Lung (tissue), 12 donors: Measurements from ENCODE around the gene TBC1D22A. TPM values are rescaled to one million over a fixed set of nuclear protein-coding genes. Genes with fewer than 3 reads are reported as not detected.

Experiments used
- ATAC-seq: fragments of 200-7000 bp; cut with Tn5 transposase; one replicate; pipeline ENCODE4 v1.9.1; 2020; ENCODE audit warnings: moderate number of reproducible peaks; ENCODE audit not compliant: insufficient read depth, low FRiP score
- DNase-seq, 3 donors: peaks; one replicate each; pipeline ENCODE4 v3.0.0-alpha.2; 2013 to 2017
- H3K27ac ChIP-seq, 2 donors: one replicate each; pipeline ENCODE4 v1.5.1; 2013; ENCODE audit warnings: mild to moderate bottlenecking in 2 of 2, moderate library complexity in 2 of 2, control low read depth in 1 of 2, inconsistent platforms in 1 of 2, low read depth in 1 of 2, low read length in 1 of 2
- H3K27me3 ChIP-seq, 3 donors: one replicate each; pipeline ENCODE4 v1.5.1; 2013; ENCODE audit warnings: low read length in 2 of 3; ENCODE audit not compliant: control insufficient read depth in 3 of 3, insufficient read depth in 3 of 3
- H3K36me3 ChIP-seq, 4 donors: one replicate each; pipeline ENCODE4 v1.5.1; 2013; ENCODE audit warnings: low read length in 4 of 4, mild to moderate bottlenecking in 1 of 4, moderate library complexity in 1 of 4; ENCODE audit not compliant: control insufficient read depth in 4 of 4, insufficient read depth in 4 of 4
- H3K4me1 ChIP-seq, 5 donors: one replicate each; pipeline ENCODE4 v1.5.1; 2013; ENCODE audit warnings: low read length in 5 of 5, mild to moderate bottlenecking in 2 of 5, moderate library complexity in 1 of 5; ENCODE audit not compliant: control insufficient read depth in 5 of 5, insufficient read depth in 5 of 5
- H3K4me3 ChIP-seq: one replicate; pipeline ENCODE4 v1.5.1; 2013; ENCODE audit warnings: mild to moderate bottlenecking, control low read depth, moderate library complexity
- H3K9ac ChIP-seq, 2 donors: one replicate each; pipeline ENCODE4 v1.5.1; 2013; ENCODE audit warnings: low read length in 2 of 2, control low read depth in 1 of 2; ENCODE audit not compliant: insufficient read depth in 1 of 2
- H3K9me3 ChIP-seq, 4 donors: one replicate each; pipeline ENCODE4 v1.5.1; 2013; ENCODE audit warnings: low read length in 3 of 4, mild to moderate bottlenecking in 1 of 4, moderate library complexity in 1 of 4; ENCODE audit not compliant: control insufficient read depth in 4 of 4, insufficient read depth in 3 of 4
- WGBS, 2 donors: extraction: QIAGEN DNeasy Blood & Tissue Kit; methylation state at CpG; one replicate each; pipeline ENCODE4 v1.1.7; 2013; 5-methylcytosine and 5-hydroxymethylcytosine counted together
- polyA plus RNA-seq, 2 donors: library from polyadenylated mRNA; stranded (reverse); fragments of 200-250 nt; gene quantifications; one replicate each; pipeline ENCODE4 v1.2.1, GENCODE V29; 2013
- total RNA-seq, 2 donors: library from RNA; depleted of rRNA in 1 of 2; stranded (reverse); fragments of >200 nt in 1 of 2; gene quantifications; one replicate each; pipeline ENCODE4 v1.2.1, GENCODE V29; 2014 to 2021
- TF ChIP-seq, protein P1 (sequence below): IDR thresholded peaks from 2 replicates; pipeline ENCODE4 v1.5.1; 2012; ENCODE audit warnings: mild to moderate bottlenecking; ENCODE audit errors: control extremely low read depth, extremely low read depth
- donor health status: control.
- donor health status: control.
- donor health status: Bipolar disorder and iron deficiency.
- donor health status: healthy.
- donor health status: DM: yes; HTN: yes; CAD: no.

TBC1D22A gene
- total and polyA plus RNA-seq, 4 donors, result 20.2 to 38.4 (median 21.0) TPM

GRCh38 chr22:47055073-47055355 is 292.6 kb downstream of the TBC1D22A start:
- ATAC-seq (no peak), DNase-seq (no peak)
- Histone ChIP-seq H3K4me1 (peaks cover 0 to 17% (median 0%) of the 10 kb centered on the region in 5 donors), H3K9me3 (no peaks in the 10 kb centered on the region), H3K27ac (no peak overlapping the region), H3K4me3 (no peak overlapping the region), H3K27me3 (no peaks in the 10 kb centered on the region), H3K36me3 (peaks cover 0 to 8% (median 0%) of the 10 kb centered on the region in 4 donors), H3K9ac (no peak overlapping the region)
- TF ChIP-seq, protein P1, sequence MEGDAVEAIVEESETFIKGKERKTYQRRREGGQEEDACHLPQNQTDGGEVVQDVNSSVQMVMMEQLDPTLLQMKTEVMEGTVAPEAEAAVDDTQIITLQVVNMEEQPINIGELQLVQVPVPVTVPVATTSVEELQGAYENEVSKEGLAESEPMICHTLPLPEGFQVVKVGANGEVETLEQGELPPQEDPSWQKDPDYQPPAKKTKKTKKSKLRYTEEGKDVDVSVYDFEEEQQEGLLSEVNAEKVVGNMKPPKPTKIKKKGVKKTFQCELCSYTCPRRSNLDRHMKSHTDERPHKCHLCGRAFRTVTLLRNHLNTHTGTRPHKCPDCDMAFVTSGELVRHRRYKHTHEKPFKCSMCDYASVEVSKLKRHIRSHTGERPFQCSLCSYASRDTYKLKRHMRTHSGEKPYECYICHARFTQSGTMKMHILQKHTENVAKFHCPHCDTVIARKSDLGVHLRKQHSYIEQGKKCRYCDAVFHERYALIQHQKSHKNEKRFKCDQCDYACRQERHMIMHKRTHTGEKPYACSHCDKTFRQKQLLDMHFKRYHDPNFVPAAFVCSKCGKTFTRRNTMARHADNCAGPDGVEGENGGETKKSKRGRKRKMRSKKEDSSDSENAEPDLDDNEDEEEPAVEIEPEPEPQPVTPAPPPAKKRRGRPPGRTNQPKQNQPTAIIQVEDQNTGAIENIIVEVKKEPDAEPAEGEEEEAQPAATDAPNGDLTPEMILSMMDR, result no peak
- WGBS, 2 donors, result 95 to 97% methylated on average over 5 of the region's 5 CpGs

DNA sequence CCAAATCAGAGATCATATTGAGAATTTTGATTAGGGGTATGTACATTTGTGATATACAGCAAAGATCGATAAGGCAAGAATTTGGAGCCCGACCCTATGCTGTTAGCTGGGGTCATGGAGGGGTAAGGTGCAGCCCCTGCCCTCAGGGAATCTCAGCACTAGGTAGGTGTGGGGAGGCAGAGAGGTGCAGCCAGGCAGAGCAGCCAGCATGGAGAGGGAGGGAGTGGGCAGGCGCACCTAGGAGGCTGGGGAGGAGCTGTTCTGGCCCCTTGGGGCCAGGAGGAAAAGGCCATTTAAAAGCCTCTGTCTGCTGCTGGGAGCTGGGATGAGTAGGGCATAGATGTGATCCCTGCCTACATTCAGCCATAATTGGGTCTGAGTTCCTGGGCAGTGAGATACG is 293.0 kb downstream of the TBC1D22A start:
- ATAC-seq, result no peak
- Histone ChIP-seq H3K4me1 (peaks cover 0 to 17% (median 0%) of the 10 kb centered on the region in 5 donors), H3K9me3 (no peaks in the 10 kb centered on the region), H3K27ac (no peak overlapping the region), H3K9ac (no peak overlapping the region), H3K27me3 (no peaks in the 10 kb centered on the region), H3K4me3 (no peak overlapping the region), H3K36me3 (peaks cover 0 to 8% (median 0%) of the 10 kb centered on the region in 4 donors)
- WGBS, 2 donors, result 98% methylated on average over 4 of the region's 4 CpGs
- TF ChIP-seq, protein P1, result no peak
- DNase-seq, result no peak

GRCh38 chr22:47055921-47056320 is 293.5 kb downstream of the TBC1D22A start:
- 94 to 95% methylated on average over 15 of the region's 15 CpGs for WGBS, 2 donors
- H3K27ac ChIP-seq, result no peak overlapping the region

More at GRCh38 chr22:47055921-47056320, 293.5 kb downstream of the TBC1D22A start:
- Histone ChIP-seq H3K4me1 (peaks cover 0 to 17% (median 0%) of the 10 kb centered on the region in 5 donors), H3K27me3 (no peaks in the 10 kb centered on the region), H3K4me3 (no peak overlapping the region), H3K9ac (no peak overlapping the region), H3K36me3 (peaks cover 0 to 8% (median 0%) of the 10 kb centered on the region in 4 donors), H3K9me3 (no peaks in the 10 kb centered on the region)
- TF ChIP-seq, protein P1, result no peak
- no peak for DNase-seq
- no peak for ATAC-seq
